SK-N-SH treated with all-trans-retinoic acid at 6 μM for 48 hours (cell line): ENCODE measurements around the gene MAP3K13.

Experiments used
- ATAC-seq: fragments of 200-7000 bp; cut with Tn5 transposase; 3 replicates; pipeline ENCODE4 v1.9.1; 2020; ENCODE audit warnings: mild to moderate bottlenecking, moderate library complexity
- ARNTL ChIP-seq: fragments of 450-650 bp; formaldehyde crosslinking; IDR thresholded peaks from 2 replicates; pipeline ENCODE4 v1.5.0; 2020; ENCODE audit warnings: low read depth, mild to moderate bottlenecking, moderate library complexity, borderline replicate concordance
- BACH2 ChIP-seq: fragments of 250-450 bp; sonication (Bioruptor Pico); IDR thresholded peaks from 2 replicates; pipeline ENCODE4 v1.9.0; 2021; ENCODE audit warnings: mild to moderate bottlenecking, borderline replicate concordance
- CSDC2 ChIP-seq: fragments of 250-450 bp; sonication (Bioruptor Pico); IDR thresholded peaks from 2 replicates; pipeline ENCODE4 v1.5.0; 2020; ENCODE audit warnings: mild to moderate bottlenecking, moderate library complexity
- CSRNP3 ChIP-seq: fragments of 250-450 bp; sonication (Bioruptor Pico); IDR thresholded peaks from 2 replicates; pipeline ENCODE4 v1.5.1; 2021; ENCODE audit warnings: mild to moderate bottlenecking, moderate library complexity
- ESRRG ChIP-seq: fragments of 250-450 bp; sonication (Bioruptor Pico); IDR thresholded peaks from 2 replicates; pipeline ENCODE4 v1.6.1; 2021; ENCODE audit warnings: mild to moderate bottlenecking
- GLIS3 ChIP-seq: fragments of 250-450 bp; sonication (Bioruptor Pico); IDR thresholded peaks from 2 replicates; pipeline ENCODE4 v1.5.0; 2020; ENCODE audit warnings: mild to moderate bottlenecking, moderate library complexity
- ISL1 ChIP-seq: fragments of 250-450 bp; sonication (Bioruptor Pico); IDR thresholded peaks from 2 replicates; pipeline ENCODE4 v2.1.2; 2022; ENCODE audit warnings: mild to moderate bottlenecking, moderate library complexity
- OSR1 ChIP-seq: fragments of 250-450 bp; sonication (Bioruptor Pico); IDR thresholded peaks from 2 replicates; pipeline ENCODE4 v1.8.0; 2022; ENCODE audit warnings: moderate library complexity, mild to moderate bottlenecking, inconsistent platforms
- POU6F1 ChIP-seq: fragments of 250-450 bp; sonication (Bioruptor Pico); IDR thresholded peaks from 2 replicates; pipeline ENCODE4 v1.8.0; 2021; ENCODE audit warnings: low read depth, mild to moderate bottlenecking, moderate library complexity, borderline replicate concordance
- PPARA ChIP-seq: fragments of 250-450 bp; sonication (Bioruptor Pico); IDR thresholded peaks from 2 replicates; pipeline ENCODE4 v1.5.0; 2020; ENCODE audit warnings: mild to moderate bottlenecking, borderline replicate concordance
- RARB ChIP-seq: fragments of 250-450 bp; sonication (Bioruptor Pico); IDR thresholded peaks from 2 replicates; pipeline ENCODE4 v1.8.0; 2021; ENCODE audit warnings: mild to moderate bottlenecking, moderate library complexity
- SNAI2 ChIP-seq: fragments of 250-450 bp; sonication (Bioruptor Pico); IDR thresholded peaks from 2 replicates; pipeline ENCODE4 v1.5.0; 2020; ENCODE audit warnings: mild to moderate bottlenecking, moderate library complexity
- TOX ChIP-seq: fragments of 250-450 bp; sonication (Bioruptor Pico); IDR thresholded peaks from 2 replicates; pipeline ENCODE4 v1.8.0; 2021; ENCODE audit warnings: mild to moderate bottlenecking, moderate library complexity, borderline replicate concordance
- TSHZ2 ChIP-seq: fragments of 250-450 bp; sonication (Bioruptor Pico); IDR thresholded peaks from 2 replicates; pipeline ENCODE4 v1.5.0; 2020; ENCODE audit warnings: mild to moderate bottlenecking, moderate library complexity
- ZFP3 ChIP-seq: fragments of 250-450 bp; sonication (Bioruptor Pico); IDR thresholded peaks from 2 replicates; pipeline ENCODE4 v1.5.0; 2020; ENCODE audit warnings: mild to moderate bottlenecking, moderate library complexity
- ZFP30 ChIP-seq: fragments of 450-650 bp; formaldehyde crosslinking; IDR thresholded peaks from 2 replicates; pipeline ENCODE4 v1.5.0; 2022; ENCODE audit warnings: mild to moderate bottlenecking, moderate library complexity
- ZNF70 ChIP-seq: fragments of 450-650 bp; formaldehyde crosslinking; IDR thresholded peaks from 2 replicates; pipeline ENCODE4 v1.5.0; 2020; ENCODE audit warnings: mild to moderate bottlenecking, moderate library complexity
- ZNF8 ChIP-seq: fragments of 450-650 bp; formaldehyde crosslinking; IDR thresholded peaks from 2 replicates; pipeline ENCODE4 v1.5.0; 2020; ENCODE audit warnings: mild to moderate bottlenecking, moderate library complexity
- TF ChIP-seq, protein P1 (sequence below): fragments of 250-450 bp; sonication (Bioruptor Pico); IDR thresholded peaks from 2 replicates; pipeline ENCODE4 v1.8.0; 2020; ENCODE audit warnings: mild to moderate bottlenecking, moderate library complexity, borderline replicate concordance

MAP3K13 gene

DNA sequence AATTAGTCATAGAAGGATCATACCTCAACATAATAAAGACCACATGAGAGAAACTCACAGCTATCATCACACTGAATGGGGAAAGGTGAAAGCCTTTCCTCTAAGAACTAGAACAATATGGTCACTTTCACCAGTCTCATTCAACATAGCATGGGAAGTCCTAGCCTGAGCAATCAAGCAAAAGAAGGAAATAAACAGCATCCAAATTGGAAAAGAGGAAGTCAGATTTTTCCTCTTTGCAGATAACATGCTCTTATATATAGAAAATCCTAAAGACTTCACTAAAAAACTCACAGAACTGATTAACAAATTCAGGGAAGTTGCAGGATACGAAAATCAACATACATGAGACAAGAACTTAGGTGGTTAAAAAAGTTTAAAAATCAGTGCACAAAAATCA lies 24.7 kb downstream of the MAP3K13 start (continued):
- TF ChIP-seq TSHZ2 (no peak), ZNF8 (CRISPR knock-in tag) (no peak), TOX (no peak), ZFP30 (CRISPR knock-in tag) (no peak)

GRCh38 chr3:185393055-185393454 lies 30.1 kb downstream of the MAP3K13 start:
- TF ChIP-seq ARNTL (CRISPR knock-in tag) (no peak), ZFP30 (CRISPR knock-in tag) (no peak), ISL1 (CRISPR knock-in tag) (no peak), ZNF70 (CRISPR knock-in tag) (no peak), BACH2 (CRISPR knock-in tag) (no peak), POU6F1 (CRISPR knock-in tag) (no peak), TOX (no peak), TSHZ2 (no peak)
- TF ChIP-seq, all 23 proteins: peak for 0
- ATAC-seq: no peak

GRCh38 chr3:185397676-185398075 lies 34.7 kb downstream of the MAP3K13 start:
- no peak for ATAC-seq
- no peak for TF ChIP-seq CSDC2
- TF ChIP-seq TSHZ2: no peak
- no peak for TF ChIP-seq RARB (CRISPR knock-in tag)
- TF ChIP-seq ZFP3: no peak
- TF ChIP-seq CSRNP3 (CRISPR knock-in tag): no peak
- no peak for TF ChIP-seq BACH2 (CRISPR knock-in tag)
- TF ChIP-seq OSR1 (CRISPR knock-in tag): no peak
- TF ChIP-seq PPARA (CRISPR knock-in tag): no peak
- no peak for TF ChIP-seq GLIS3
- TF ChIP-seq SNAI2: no peak
- no peak for TF ChIP-seq ESRRG (CRISPR knock-in tag)
- no peak for TF ChIP-seq ZNF8 (CRISPR knock-in tag)
- TF ChIP-seq, protein P1, sequence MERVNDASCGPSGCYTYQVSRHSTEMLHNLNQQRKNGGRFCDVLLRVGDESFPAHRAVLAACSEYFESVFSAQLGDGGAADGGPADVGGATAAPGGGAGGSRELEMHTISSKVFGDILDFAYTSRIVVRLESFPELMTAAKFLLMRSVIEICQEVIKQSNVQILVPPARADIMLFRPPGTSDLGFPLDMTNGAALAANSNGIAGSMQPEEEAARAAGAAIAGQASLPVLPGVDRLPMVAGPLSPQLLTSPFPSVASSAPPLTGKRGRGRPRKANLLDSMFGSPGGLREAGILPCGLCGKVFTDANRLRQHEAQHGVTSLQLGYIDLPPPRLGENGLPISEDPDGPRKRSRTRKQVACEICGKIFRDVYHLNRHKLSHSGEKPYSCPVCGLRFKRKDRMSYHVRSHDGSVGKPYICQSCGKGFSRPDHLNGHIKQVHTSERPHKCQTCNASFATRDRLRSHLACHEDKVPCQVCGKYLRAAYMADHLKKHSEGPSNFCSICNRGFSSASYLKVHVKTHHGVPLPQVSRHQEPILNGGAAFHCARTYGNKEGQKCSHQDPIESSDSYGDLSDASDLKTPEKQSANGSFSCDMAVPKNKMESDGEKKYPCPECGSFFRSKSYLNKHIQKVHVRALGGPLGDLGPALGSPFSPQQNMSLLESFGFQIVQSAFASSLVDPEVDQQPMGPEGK: no peak
- no peak for TF ChIP-seq ARNTL (CRISPR knock-in tag)
- no peak for TF ChIP-seq ISL1 (CRISPR knock-in tag)
